Stimulated activated CD4-positive, alpha-beta T cell treated with anti-CD3 and anti-CD28 coated beads, TNF-alpha, amount 100 ng/mL, for 24 hours (primary cell): ENCODE results near the gene FRAT1.
A peak's percentile ranks its signal among the peaks of the same experiment; 100 is the strongest.

Source experiments
- DNase-seq, 3 experiments: peaks; one replicate each; pipeline ENCODE4 v3.0.0-alpha.2; 2020; ENCODE audit warnings: low read depth in 3 of 3

Gene FRAT1

DNA sequence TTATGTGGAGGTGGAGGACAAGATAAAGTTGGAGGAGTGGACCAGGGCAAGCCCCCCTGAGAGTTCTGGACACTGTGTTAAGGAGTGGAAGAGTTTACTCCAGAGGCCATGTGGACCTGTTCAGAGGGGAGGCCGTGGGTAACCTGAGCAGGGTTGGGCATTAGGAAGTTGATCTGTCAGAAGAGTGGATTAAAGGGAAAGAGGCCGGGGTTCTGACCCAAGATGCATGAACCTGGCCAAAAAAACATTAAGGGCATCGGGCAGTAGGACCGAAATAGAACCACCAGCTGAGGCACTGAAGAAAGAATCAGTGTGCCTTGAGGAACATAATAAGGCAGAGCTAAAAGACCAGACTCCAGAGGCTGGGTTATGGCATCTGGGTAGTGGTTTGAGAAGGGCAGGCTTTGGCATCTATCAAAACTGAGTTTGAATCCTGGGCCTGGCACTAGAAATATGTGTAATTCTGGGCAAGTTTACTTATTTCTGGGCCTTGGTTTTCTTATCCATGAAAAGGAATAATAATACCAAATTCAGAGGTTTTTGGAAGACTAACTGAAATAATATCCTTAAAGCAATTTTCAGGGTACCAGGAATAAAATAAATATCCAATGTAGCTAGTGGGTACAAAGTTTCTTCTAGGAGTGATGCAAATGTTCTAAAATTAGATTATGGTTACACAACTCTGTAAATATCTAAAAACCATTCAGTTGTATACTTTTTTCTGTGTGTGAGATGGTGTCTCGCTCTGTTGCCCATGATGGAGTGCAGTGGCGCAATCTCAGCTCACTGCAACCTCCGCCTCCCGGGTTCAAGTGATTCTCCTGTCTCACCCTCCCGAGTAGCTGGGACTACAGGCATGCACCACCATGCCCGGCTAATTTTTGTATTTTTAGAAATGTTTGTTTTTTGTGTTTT lies 10.9 kb upstream of the FRAT1 start:
- no peak for DNase-seq

DNA sequence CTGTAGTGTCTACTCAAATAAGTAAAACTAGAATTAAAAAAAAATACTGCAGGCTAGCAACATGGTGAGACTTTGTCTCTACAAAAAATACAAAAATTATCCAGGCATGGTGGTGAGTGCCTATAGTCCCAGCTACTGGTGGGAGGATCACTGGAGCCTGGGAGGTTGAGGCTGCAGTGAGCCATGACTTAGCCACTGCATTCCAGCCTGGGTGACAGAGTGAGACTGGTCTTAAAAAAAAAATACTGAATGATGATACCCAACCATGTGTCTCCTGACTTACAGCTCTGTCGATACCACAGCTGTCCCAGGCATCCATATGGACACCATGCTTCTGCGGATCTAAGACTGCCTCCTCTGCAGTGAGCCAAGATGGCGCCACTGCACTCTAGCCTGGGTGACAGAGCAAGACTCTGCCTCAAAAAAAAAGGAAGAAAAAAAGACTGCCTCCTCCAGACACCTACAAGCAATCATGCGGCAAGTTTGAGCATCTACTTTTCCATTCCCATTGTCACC lies 7.9 kb upstream of the FRAT1 start:
- no peak for DNase-seq

DNA sequence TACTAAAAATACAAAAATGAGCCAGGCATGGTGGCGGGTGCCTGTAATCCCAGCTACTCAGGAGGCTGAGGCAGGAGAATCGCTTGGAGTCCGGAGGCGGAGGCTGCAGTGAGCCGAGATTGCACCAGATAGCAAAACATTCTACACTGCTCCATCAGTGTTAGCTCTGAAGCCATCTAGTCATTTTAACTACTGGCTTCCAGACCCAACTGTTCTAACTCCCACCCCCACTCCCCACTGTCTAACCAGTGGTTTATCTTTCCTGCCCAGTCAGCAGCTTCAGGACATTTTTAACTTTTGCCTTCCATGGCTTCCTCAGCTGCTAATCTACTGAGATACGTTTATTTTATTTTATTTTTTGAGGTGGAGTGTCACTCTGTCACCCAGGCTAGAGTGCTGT lies 6.2 kb upstream of the FRAT1 start:
- DNase-seq: no peak

DNA sequence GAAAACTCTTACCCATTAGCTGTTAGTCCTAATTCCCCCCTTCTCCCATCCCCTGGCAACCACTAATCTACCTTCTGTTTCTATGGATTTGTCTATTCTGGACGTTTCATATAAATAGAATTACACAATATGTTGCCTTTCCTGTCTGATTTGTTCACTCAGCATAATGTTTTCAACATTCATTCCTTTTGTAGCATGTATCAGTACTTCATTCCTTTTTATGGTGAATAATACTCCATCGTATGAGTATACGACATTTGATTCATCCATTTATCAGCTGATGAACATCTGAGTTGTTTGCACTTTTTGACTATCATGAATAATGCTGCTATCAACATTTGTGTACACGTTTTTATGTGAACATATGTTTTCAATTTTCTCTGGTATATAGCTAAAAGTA lies 4.4 kb upstream of the FRAT1 start:
- no peak for DNase-seq

DNA sequence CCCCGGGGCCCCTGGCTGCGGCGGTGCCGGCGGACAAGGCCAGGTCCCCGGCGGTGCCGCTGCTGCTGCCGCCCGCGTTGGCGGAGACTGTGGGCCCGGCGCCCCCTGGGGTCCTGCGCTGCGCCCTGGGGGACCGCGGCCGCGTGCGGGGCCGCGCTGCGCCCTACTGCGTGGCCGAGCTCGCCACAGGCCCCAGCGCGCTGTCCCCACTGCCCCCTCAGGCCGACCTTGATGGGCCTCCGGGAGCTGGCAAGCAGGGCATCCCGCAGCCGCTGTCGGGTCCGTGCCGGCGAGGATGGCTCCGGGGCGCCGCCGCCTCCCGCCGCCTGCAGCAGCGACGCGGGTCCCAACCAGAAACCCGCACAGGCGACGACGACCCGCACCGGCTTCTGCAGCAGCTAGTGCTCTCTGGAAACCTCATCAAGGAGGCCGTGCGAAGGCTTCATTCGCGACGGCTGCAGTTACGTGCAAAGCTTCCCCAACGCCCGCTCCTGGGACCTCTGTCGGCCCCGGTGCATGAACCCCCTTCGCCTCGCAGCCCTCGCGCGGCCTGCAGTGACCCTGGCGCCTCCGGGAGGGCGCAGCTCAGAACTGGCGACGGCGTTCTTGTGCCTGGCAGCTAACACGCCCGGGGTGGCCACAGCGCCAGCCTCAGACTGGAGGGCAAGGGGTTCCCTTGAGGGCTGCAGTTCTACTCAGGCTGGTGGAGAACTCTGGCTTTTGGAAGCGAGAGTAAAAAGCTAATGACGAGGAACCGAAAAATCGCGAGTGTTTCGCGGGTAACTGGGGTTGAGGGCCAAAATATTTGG lies 804 bp downstream of the FRAT1 start:
- DNase-seq: peak; percentile 34 to 58 (median 36)

DNA sequence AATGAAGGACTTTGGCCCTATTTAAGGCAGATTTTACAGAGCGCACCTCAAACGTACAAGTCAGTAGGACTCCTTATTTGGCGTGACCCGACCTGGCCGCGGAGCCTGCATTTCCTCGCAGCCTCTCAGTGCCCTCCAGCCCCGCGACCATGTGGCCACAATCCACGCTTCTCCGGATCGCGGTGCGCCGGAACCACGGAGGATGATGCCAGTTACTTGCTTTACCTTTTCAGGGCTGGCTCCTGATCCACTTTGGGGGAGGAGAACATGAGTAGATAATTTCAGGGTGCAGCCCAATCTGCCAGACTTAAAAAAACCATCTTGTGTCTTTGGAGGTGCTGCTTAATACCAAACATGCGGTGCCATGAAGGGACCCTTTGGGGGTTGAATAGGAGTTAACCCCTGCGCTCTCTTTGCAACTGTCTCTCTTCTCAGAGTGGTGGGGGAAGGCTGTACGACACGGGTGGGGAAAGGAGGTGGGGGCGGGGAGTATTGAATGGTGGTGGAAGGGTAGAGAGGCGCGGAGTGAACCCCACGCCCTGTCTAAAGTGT lies 1.5 kb downstream of the FRAT1 start:
- peak in 1 of 3 experiments; percentile 7 for DNase-seq

DNA sequence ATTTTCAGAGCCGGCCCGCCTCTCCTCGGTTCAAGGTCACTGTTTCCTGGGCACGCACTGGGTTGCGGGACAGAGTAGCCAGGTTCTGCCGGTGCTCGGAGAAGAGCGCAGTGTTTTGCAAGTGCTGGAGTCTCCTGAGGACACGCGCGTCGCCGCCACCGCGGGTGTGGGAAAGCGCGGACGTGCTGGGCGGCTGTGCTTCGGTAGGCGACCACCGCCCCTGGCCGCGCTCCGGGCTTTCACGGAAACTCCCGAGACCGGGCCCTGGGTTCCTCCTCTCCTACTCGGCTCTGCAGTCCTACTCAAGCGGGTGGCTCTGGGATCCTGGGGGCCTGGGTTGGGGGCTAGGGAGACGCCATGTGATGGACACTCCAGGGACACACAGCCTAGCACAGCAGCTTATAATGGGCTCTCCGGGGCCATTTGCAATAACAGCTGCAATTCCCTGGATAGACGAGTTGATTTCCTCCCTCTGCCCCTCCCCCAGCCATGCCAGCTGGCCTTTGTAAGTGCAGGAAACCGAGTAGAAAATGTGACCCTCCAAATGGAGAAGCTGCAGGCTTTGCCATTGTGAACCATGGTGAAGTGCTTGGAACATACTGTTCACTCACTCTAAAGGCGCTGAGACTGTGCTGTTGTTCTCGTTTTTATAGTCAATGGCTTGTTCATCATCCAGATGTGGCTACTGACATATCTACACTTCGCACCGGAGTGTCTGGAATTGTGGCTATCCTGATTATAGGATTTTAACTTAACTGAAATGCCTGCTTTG lies 2.1 kb downstream of the FRAT1 start:
- peak in 1 of 3 experiments; percentile 11 for DNase-seq

DNA sequence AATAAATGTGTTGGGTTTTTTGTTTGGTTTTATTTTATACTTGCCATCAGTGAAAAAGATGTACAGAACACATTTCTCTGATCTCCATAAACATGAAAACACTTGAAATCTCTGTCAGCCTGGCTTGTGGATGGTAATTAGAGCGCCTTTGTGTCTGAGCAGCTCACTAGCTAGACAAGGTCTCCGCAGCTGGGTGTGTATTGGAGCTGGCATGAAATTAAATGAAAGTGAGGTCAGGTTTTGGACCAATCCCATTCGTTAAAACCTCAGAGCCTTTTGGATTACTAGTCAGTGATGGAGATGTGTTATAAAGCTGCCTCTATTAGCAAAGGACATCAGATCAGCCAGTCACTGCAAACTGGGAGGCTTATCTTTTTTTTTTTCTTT lies 2.7 kb downstream of the FRAT1 start:
- DNase-seq: no peak

DNA sequence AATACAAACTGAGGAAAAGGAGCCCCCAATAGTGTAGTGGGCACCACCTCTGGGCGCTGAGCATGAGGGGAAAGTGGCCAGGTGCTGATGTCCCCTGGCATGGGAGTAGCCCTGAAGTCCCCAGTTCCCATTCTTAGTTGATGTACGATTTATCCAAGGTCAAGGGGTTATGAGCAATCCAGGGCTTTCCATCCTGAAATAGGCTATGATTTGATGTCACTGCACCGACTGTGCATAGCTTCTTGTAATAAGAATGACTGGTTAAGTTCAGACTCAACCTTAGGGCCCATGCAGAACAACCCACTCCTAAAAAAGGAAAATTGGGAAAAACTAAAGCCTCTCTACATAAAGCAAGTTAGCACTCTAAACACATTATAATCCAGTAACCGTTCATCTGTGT lies 4.4 kb downstream of the FRAT1 start:
- DNase-seq: no peak

DNA sequence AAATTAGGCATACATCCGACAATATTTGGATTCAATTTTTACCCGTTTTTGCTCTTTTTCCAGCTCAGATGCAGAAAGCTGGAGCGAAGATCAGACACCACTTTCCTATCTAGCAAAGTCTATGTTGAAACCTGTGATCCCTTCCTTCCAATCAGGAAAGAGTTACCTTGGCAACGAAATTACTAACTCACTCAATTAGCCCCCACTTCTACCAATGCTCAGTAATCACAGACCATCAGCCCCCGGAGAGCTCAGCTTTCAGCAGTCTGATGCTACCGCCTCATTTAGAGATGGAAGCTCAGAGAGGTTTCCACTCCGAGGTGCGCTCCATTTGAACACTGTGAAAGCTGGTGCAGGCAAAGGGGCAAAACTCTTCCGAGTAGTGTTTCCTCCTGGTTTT lies 6.7 kb downstream of the FRAT1 start:
- DNase-seq: no peak

DNA sequence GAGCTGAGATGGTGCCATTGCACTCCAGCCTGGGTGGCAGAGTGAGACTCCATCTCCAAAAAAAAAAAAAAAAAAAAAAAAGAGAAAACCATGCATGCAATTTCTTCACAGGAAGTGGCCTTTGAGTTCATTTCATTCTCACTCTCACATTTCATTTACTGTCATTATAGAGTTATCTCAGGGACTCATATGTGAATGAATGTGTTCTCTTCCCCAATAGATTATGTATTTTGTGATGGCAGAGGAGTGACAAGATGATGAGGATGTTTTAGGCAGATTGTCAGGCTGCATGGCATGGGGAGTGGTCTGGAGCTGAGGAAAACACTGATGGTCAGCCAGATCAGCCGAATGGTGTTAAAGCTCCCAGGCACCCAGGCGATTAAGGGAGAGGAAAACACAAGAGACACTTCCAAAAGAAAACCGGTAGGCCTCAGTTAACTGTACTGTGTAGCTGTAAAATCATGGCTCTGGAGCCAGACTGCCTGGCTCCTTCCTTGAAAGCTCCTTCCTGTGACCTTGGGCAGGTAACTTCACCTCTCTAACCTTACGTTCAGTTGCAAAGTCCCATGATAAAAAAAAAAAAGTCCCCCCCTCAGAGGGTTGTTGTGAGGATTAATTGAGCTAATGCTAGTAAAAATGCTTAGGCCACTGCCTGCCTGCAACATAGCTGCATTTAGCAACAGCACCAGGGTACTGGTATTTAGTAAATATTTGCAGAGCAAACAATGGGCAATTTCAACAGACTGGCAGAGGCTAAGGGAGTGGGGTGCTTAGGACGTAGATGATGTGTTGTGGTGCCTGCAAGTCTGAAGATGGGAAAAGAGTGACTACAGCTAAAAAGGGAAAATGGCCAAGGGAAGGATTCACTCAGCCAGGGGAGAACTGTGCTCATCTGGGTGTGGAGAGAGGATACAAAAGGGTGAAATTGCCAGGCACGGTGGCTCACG lies 8.6 kb downstream of the FRAT1 start:
- no peak for DNase-seq

DNA sequence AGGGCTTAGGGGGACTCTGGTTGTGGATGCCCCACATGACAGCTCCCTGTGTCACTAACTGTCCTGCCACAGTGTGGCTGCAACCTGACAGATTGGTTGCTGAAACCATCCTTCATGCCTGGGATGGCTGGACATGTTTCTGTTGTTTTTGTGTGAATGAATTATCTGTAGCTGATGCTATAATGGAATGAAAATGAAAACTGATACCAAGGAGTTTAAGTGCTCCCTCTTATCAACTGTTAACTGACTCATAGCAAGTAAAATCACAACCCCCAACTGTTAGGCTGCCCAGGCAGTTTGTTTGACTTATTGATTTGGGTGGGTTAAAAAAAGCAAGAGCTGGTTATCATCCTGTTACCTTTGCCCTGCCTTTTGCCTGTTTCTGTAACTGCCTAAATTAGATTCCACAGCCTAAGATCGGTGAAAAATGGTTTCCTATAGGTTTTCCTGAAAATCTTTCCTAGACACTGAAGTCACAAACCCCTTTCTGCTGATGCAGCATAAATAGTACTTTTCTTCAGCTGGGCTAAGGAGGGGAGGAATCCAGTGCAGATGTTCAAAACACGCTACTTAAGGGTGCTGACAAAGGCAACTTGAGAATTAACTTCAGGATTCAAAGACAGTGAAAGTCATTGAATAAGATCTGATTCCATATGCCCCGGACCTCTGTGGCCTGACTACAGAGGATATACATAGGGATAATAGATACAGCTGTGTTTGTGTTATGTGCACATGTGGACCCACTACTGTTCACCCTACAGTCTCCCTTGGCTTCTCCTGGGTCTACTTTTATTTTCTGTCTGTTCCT lies 9.8 kb downstream of the FRAT1 start:
- no peak for DNase-seq

DNA sequence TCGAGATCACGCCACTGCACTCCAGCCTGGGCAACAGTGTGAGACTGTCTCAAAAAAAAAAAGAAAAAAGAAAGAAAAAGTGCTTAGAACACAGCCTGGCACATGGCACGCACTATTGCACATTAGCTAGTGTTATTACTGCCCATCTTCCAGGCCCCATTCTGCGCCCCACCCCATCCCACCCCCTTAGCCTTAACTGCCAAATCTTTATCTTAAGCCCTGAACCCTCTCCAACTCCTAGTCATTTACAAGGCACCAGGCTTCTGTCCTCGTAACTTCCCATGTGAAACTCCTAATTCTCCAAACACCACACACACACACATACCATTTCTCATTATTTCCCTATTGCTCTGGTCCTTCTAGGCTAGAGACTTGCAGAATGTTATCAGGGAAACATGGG lies 10.7 kb downstream of the FRAT1 start:
- DNase-seq: no peak

DNA sequence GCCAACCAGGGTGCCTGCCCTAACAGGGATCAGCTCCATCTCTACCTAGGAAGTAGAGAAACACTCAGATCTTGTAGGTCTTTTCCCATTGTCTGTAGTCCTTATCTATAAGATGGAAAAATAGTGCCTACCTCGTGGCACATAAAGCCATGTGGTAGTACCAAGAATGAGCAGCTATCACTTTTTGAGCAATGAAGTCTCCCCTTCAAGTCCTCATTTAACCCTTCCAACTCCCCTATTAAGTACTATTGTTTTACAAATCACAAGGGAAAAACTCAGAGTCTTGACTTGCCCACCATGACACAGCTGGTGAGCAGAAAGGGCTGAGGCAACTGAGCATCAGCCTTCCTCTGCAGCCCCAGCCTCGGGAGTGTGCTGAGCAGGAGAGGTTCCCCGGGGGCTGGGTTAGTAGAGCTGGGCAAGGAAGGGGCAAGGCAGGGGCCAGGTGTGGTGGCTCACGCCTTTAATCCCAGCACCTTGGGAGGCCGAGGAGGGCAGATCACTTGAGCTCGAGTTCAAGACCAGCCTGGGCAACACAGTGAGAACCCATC lies 12.2 kb downstream of the FRAT1 start:
- DNase-seq: no peak

DNA sequence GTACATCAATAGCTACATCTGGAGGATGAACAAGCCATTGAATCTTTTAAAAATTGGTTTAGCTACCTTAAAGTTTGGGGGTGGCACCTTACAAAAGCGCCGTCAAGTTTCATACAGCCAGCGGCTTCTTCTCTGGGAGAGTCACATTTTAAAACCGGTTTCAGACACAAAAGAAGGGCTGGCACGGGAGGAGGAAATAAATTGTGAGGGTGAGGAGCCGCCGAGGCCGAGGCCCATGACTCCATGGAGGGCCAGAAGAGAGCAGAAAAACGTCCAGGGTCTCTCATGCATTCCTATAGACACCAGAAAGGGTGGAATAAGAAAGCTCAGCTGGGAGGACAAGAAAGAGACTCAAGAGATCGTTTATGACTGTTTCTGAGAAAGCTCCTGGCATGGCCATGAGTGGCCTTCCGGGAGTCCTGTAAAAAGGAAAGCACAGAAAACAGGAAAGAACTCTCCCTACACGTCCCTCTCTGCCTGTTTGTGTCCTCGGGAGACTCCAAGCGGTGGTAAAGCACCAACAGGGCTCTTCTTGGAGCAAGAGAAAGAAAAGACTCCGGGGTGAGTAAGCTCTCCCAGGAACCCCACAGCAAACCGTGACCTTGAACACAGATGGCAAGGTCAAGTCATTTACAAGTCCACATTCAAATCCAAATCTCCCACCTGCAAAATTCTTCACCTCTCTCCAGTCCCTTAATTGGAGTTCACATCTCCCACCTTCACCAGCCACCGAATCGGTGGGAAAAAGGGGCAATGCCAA lies 13.7 kb downstream of the FRAT1 start:
- DNase-seq: no peak

DNA sequence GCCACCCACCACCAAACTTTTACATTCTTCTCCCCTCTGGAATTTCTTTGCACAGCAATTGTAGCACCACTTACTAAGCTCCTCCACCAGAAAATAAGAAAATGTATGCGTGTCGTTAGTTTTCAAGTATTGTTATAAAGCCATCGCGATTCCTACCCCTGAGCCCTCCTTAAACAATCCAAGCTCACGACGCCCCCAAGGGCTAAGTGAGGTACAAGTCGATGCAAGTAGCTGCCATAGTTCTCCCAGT lies 14.2 kb downstream of the FRAT1 start:
- DNase-seq: no peak

DNA sequence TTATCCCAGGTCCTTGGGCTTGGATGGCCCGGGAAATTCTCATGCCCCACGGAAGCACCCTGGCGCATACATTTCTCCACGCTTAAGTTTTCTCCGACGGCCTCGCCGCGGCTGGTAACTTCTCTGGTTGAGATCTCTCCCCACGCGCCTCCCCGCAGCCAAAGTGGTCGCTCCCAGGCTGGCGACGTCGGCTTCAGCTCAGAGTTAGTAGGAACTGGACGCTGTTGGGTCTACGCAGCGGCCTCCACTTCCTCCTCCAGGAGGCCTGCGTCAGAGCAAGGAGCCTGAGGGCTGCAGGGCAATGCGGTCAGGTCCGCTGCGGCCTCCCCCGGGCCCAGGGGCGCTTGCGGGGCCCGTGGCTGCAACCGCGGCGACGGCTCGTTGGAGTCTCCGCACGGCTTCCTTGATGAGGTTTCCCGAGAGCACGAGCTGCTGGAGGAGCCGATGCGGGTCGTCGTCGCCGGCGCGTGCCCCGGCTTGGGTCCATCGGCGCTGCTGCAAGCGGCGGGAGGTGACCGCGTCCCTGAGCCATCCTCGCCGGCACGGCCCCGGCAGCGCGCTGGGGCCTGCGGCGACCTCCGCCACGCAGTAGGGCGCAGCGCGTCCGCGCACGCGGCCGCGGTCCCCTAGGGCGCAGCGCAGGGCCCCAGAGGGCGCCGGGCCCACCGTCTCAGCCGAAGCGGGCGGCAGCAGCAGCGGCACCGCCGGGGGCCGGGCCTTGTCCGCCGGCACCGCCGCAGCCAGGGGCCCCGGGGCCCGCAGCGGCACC lies 14.7 kb downstream of the FRAT1 start:
- DNase-seq: peak in 1 of 3 experiments; percentile 36
